HL-60/S4 (cell line): ENCODE data around the gene DSCAML1.

Source experiments
- in situ Hi-C: fragments of 300-500 bp; cut with MboI; formaldehyde crosslinking; loops from 2 replicates; pipeline ENCODE4 v1.14.3; 2022; ENCODE audit warnings: low sequenced_read_pairs

The DSCAML1 gene

DNA sequence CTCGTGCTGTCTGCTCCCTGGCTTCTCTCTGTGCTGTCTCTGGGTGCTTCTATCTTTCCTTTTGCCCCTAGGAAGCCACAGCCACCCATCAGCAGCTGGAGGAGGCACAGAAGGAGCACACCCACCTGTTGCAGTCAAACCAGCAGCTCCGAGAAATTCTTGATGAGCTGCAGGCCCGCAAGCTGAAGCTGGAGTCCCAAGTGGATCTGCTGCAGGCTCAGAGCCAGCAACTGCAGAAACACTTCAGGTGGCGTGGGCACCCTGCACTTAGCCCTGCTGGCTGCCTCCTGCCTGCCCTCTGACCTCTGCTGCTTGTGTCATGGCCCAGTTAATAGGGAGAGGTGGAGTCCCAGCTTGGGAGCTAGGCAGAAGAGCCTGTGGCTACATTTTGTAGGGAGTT is 401.5 kb downstream of the DSCAML1 start:
- in situ Hi-C loops, result no loop called here

DNA sequence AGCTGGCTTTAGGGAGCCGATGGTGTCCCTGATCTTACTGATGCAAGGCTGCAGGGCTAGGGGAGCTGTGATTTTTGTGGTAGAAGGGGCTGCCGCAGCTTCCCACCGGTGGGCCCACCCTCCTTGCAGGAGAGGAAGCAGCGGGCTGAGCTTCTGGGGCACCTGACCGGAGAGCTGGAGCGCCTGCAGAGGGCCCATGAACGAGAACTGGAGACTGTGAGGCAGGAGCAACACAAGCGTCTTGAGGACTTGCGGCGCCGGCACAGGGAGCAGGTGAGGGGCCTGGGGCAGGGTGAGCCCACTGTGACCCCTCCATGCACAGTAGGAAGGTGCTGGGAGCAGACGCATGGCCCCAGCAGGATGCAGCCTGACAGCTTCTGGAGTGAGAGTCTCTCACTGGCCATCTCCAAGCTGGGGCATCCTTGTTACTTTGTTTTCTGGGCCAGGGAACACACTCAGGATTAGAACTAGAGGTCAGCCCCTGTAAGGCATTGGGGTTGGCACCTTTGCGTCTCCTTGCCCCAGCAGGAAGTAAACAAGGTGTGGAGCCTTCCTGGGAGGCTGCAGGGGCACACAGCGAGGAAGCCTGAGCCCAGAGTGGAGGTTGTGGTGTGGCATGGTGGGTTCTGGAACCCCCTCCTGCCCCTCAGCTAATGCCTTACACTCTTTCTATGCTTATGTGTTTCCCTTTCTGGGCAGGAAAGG is 402.6 kb downstream of the DSCAML1 start:
- in situ Hi-C loops, result no loop called here

DNA sequence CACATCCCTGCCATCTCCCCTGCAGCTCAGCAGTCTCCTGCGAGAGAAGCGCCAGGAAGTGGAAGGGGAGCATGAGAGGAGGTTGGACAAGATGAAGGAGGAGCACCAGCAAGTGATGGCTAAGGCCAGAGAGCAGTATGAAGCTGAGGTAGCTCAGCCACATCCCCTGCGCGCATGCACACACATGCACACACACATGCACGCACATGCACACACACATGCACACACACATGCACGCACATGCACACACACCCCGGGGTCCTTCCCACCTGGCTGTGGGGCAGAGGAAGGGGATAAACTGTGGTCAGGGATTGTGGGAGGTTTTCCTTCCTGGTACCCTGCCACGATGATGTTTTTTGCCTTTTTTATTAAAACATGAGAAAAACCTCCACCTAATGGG is 404.0 kb downstream of the DSCAML1 start:
- in situ Hi-C loops, result no loop called here

DNA sequence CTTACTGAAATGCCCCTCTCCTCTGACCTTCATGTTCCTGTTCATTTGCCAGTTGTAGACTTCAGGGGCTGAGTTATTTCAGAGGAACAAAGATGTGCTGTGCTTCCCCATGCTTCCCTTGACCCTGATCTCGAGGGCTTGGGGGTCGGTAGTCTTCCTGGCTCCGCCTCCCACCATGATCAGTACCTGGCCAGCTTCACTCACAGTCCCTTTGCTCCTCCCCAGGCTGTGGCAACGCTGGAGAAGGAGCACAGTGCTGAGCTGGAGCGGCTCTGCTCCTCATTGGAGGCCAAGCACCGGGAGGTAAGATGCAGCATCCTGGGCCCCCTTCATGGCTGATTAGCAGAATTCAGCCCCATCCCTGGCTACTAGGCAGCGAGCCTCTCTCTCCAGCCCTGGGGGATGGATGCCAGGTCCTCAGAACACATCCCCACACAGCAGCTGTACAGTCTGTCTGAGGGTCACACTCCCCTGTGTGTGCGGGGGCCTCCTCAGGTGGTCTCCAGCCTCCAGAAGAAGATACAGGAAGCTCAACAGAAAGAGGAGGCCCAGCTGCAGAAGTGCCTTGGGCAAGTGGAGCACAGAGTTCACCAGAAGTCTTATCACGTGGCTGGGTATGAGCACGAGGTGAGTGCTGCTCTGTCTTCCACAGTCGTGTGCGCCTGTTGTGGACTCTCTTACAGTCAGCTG is 404.9 kb downstream of the DSCAML1 start:
- in situ Hi-C loops, result no loop called here

DNA sequence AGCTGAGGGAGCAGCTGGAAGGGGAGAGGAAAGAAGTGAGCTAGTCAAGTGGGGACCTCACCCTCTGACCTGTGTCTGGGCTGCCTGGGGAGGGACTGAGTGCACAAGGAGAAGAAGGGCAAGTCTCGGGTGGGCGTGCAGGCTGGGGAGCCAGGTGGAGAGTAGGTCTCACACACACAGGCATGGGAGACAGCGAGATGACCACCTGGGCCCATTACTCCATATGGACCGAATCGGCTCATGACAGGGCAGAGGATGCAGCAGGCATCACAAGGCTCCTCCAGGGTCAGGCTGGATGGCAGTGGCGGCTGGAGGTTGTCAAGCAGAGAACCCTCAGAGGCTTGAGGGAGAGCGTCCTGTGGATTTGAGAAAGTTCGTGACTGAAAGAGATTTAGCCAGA is 405.8 kb downstream of the DSCAML1 start:
- in situ Hi-C loops, result no loop called here

DNA sequence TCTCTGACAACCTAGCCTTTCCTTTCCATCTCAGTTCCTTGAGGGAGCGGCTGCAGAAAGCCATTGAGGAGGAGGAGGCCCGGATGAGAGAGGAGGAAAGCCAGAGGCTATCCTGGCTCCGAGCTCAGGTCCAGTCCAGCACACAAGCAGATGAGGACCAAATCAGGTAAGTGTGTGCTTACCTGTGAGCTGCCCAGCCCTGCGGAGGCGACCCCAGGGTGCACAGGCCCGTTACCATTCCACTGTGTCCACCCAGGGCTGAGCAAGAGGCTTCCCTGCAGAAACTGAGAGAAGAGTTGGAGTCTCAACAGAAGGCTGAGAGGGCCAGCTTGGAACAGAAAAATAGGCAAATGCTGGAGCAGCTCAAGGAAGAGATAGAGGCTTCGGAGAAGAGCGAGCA is 406.3 kb downstream of the DSCAML1 start:
- in situ Hi-C loops, result no loop called here

DNA sequence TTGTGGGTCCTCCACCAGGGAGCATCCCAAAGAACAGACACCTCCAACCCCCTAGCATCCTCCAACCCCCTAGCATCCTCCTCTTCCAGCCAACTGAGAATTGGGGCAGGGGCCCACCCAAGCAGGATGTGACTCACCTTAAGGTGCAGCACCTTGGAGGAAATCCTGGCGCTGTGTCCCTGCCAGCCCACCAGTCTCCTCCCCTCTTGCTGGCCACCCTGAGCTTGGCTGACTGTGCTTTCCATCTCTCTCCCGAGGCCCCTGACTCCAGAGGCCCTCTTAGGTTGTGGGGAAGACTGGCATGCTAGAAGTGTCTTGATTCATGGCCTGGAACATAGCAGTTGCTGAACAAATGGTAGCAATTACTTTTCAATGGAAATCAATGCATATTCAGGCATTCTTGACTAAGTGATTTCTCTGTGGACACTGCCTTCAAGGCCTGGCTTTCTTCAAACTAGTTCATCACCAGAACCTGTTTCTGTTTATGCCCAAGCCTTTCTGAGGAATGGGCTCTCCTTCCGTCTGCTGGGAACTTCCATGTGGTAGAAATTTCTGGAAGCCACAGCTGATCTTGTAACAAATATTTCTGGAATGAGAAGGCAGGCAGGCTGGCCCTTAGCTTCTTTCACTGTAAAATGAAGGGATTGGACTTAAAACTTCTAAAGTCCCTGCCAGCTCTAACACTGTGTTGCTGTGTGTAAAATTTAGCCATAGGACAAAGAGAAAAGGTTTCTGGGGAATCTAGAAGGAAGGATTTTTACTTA is 408.8 kb downstream of the DSCAML1 start:
- in situ Hi-C loops, result no loop called here

DNA sequence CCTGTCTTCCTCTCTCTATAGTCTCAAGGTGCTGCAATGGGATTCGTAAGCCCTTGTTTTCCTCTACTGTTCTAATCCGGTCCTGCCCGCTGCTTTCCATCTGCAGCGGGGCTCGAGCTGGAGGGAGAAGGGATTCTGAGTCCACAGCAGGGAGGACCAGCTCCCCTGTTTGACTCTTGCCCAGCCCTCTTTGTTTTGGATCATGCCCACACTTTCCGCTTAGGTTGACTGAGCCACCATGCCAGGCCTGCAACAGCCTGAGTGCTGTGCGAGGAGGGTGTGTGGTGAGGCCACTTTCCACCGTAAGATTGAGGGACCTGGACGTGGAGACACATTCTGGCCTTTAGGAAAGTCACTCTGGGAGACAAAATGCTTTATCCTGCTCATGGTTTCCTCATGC is 411.1 kb downstream of the DSCAML1 start:
- in situ Hi-C loops, result no loop called here

DNA sequence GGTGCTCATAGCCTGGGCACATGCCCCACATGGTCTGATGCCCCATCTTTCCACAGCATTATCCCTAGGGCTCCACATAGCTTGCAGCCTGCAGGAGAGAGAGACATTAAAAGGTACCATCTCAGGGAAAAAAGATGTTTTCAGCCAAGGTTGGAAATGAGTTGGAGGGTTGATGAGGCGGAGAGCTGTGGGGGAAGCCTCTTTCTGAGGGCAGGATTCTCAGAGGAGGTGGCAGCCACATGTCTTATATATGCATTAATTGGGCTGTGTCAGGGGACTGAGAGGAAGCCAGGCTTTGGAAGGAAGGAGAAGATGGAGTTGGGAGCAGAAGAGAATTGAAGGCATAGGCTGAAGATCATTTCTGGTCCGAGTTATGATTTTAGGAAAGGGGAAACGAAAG is 411.5 kb downstream of the DSCAML1 start:
- in situ Hi-C loops, result no loop called here

DNA sequence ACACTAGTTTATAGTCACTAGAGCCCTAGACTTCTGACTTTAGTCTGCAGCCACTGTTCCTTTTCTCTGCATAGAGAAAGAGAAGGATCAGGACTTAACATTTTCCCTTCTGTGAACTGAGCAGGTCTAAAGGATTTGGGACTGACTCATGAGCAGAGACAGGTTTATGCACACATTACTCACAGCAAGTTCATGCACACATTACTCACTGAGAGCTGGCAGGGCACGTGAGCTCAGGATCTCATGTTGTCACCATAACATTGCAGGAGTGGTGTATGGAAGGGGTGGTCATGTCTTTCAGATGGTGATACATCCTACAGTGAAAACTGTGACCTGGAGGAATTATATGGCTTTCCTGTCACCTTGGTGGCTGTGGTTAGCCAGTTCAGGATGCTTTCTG is 413.0 kb downstream of the DSCAML1 start:
- in situ Hi-C loops, result no loop called here

DNA sequence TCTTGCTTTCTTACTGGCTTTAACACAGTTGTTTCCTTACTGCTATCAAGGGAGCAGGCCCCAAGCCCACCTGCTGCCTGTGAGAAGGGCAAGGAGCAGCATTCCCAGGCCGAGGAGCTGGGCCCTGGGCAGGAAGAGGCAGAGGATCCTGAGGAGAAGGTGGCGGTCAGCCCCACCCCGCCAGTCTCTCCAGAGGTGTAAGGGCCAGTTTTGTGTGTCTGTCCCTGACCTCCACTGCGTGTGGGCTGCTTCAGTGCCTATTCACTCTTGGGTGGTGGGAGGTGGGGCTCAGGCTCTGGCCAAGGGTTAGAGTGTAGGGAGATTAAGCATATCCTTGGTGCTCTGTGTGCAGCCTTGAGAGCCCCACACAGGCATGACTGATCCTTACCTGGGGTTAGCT is 414.3 kb downstream of the DSCAML1 start:
- in situ Hi-C loops, result no loop called here

DNA sequence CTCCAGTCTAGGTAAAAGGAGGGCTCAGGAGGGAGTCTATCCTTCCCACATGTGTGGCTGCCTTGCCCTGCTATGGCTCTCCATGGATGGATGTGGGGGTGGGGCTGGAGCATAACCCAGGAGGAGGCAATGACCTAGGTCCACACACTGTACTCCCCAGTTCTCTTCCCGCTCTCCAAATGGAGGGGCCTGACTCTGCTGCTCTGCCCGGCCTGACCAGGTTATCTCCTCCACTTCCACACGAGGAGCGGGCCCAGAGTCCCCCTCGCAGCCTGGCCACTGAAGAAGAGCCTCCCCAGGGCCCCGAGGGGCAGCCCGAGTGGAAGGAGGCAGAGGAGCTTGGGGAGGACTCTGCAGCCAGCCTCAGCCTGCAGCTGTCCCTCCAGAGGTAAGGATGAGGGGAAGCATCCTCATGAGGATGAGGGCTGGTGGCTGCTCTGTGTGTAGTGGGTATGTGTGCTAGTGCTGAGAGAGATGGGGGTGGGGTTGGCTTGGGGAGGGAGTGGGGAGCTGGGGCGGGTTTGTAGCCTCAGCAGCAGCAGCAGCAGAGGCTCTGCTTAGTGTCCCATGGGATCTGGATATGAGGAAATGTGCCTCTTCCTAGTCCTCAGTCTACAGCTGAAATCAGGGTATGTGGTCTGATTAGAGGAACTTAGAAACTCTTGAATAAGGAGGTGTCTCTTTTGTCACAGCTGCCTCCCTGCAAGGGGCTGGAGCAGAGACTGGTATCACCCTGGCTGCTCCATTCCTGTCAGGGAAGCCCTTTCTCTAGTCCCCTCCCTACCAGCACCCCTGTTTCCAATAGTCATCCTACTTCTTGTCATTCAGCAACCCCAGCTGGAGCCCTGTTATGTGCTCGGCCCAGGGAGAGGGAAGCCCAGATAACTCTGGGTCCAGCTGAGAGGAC is 415.3 kb downstream of the DSCAML1 start:
- in situ Hi-C loops, result no loop called here

DNA sequence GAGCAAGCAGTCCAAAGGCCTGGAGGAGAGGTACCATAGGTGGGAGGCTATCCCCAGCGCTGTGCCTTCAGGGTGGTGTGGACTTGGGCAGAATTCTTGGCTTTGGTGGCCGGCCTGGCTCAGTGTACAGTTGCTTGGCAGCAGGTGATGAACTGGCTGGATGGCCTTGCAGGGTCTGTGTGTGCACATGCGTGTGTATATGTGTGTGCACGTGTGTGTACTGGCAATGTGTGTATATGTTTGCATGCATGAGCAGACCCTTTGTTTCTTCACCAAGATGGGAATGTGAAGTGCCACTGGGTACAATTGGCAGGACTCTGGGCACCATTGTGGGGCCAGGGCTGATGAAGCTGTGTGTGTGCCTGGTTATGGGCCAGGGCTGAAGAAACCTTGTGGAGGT is 416.3 kb downstream of the DSCAML1 start:
- in situ Hi-C loops, result no loop called here

DNA sequence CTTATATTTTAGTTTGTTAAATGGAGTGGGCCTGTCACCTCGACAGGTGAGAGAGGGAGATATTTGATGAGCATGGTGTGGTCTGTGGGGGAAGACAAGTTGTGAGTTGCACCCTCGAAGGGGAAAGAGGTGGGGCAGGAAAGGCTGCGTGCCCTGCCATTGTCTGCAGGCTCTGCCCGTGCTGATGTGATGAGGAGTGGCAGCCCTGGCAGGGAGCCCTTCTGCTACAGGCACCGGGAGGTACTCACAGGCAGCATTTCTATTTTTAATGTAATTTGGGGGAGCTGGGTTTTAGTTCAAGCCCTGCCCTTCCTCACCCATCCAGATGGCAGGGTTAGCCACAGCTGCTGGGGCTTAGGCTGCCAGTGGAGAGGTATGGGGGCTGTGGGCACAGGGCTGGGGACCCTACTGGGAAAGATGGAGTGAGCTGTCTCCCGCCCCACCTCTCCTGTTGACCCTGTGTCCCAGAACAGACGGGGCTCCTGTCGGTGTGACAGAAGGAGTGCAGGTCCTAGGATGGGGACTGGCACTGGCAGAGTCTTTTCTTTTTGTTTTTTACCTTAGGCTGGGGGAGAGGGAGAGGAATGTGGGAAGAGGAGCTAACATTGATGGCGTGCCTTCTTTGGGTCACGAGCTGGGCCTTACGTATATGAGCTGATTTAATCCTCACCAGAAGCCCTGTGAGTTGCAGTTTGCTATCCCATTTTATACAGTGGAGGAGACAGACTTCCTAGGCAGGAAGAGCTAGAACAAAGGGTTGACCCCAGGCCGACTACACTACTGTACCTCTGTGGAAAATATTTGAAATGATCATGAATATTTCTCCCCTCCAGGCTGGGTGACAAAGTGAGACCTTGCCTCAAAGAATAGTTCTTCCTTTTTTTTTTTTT is 417.8 kb downstream of the DSCAML1 start:
- in situ Hi-C loops, result no loop called here
